K562 treated with DMSO at 1 percent for 4 hours (cell line): ENCODE results near the gene TP53TG3. TPM values are rescaled to one million over a fixed set of nuclear protein-coding genes. Genes with fewer than 3 reads are reported as not detected.

Experiments used
- total RNA-seq: library from RNA; unstranded; fragments of 300-600 nt; gene quantifications from 2 replicates; pipeline ENCODE4 v1.2.3, GENCODE V29; 2022; ENCODE audit not compliant: insufficient read depth

The TP53TG3 gene, protein sequence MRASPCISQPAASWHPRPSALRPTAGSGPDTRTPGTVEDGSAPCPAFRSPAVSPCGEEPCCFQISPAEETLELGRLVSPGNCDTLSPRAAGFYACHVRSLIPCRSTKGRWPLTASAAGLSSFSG
- 7.2 TPM in 1 of 2 replicates, not detected in the other for total RNA-seq

DNA sequence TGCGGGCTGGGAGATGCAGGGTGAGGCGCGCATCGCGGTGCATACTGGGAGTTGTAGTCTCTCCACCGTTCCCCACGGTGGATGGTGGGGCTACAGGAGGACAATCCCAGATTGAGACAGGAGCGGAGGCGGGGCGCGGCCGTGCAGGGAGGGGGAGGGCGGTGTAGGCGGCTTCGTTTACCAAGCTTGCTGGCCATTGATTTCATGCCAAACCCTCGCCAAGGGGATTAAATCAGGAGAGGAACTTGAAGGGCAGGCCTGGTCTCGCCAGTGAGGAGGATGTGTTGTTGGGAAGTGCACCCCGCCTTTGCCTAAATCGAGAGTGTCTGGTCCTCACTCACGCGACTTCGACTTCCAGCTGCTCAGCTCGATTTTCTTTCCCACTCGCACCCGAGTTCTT is at the start of gene TP53TG3:
Gene TP53TG3, minus strand, starts transcription at position 101 of the 400 bp plus-strand sequence. Its CDS starts 68 bp downstream, at position 33.

